ENCODE results near the gene TSPAN5.
"Not testable (repeated sequence)": the region's sequence is repeated elsewhere in the genome, so short reads cannot be mapped to it uniquely, and the experiment has no call there.

The TSPAN5 gene

DNA sequence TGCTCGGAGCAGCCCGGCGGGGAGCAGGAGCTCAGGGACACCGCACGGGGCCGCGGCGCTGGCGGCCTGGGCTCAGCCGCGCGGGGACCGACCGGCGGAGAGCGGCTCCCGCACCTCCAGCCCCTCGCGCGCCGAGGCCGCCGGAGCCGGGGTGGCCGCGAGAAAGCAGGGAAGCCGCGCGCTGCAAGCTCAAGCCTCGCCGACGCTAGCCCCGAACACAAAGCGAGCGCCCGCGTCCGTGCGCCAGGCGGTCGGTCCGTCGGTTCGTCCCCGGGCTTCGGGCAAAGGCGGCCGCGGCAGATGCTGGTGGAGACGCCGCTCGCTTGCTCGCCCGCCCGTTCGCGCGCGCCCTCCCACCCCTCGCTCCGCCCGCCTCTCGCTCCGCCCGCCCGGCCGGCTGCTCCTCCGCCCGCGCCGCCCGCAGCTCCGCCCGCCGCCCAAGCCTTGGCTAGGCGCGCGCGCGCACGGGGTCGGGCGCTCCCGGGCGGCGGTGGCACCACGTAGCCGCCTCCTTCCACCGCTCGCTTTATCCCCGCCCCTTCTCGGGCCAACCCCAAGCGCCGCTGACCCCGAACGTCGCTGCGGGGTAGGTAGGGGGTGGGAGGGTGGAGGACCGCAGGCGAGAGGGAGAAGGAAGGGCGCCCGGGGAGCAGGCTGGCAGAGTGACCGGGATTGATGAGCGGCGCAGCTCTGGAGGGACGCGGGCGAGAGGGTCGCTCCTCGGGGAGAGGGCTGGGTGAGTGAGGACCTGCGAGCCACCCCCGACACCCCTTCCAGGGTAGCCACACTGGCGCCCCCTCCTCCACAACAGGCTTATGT lies at the start of gene TSPAN5:
Gene TSPAN5 (minus strand): TSS at position 325 of the 819 bp plus-strand sequence.
- peaks cover 46% of the 10 kb centered on the region for H3K27me3 ChIP-seq (ENCODE audit: insufficient read depth, low read length)
- no peaks in the 10 kb centered on the region for H3K36me3 ChIP-seq (ENCODE audit: insufficient read depth, low read depth, low read length)
- peak within 1 kb of the TSS; percentile 95 for H3K4me3 ChIP-seq (ENCODE audit: low read length)
- peak within 1 kb of the TSS; percentile 81; the same call in 1 of the 2 replicates for H3K9ac ChIP-seq (ENCODE audit: low read depth, low read length)
- no peak within 1 kb of the TSS for H3K27ac ChIP-seq (ENCODE audit: low read length)
- peaks cover 37% of the 10 kb centered on the region; the same call in 1 of the 2 replicates for H3K4me1 ChIP-seq (ENCODE audit: insufficient read depth, low read length)
- no peaks in the 10 kb centered on the region for H3K9me3 ChIP-seq (ENCODE audit: insufficient read depth, low read depth, low read length)

DNA sequence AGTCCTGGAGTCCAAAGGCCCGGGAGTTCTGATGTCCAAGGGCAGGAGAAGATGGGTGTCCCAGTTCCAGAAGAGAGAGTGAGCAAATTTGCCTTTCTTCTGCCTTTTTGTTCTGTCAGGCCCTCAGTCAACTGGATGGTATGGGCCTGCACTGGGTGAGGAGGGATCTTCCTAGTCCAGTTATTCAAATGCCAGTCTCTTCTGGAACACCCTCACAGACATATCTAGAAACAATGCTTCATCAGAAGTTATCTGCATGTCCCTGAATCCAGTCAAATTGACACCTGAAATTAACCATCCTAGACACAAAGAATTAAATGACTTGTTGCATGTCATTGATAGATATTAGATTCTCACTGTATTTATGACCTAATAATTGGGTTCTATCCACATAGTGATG lies 48.5 kb upstream of the TSPAN5 start:
- no peaks in the 10 kb centered on the region for H3K4me1 ChIP-seq (ENCODE audit: insufficient read depth, low read length)
- H3K27me3 ChIP-seq (ENCODE audit: insufficient read depth, low read length) = no peaks in the 10 kb centered on the region
- no peaks in the 10 kb centered on the region for H3K36me3 ChIP-seq (ENCODE audit: insufficient read depth, low read depth, low read length)
- peaks cover 31% of the 10 kb centered on the region for H3K9me3 ChIP-seq (ENCODE audit: insufficient read depth, low read depth, low read length)
- H3K4me3 ChIP-seq (ENCODE audit: low read length) = no peak overlapping the region
- H3K27ac ChIP-seq (ENCODE audit: low read length) = no peak overlapping the region
- no peak overlapping the region for H3K9ac ChIP-seq (ENCODE audit: low read depth, low read length)

GRCh38 chr4:98706200-98706813 lies 47.9 kb upstream of the TSPAN5 start:
- no peak overlapping the region for H3K27ac ChIP-seq (ENCODE audit: low read length)
- H3K4me3 ChIP-seq (ENCODE audit: low read length) = no peak overlapping the region
- H3K27me3 ChIP-seq (ENCODE audit: insufficient read depth, low read length) = no peaks in the 10 kb centered on the region
- no peaks in the 10 kb centered on the region for H3K4me1 ChIP-seq (ENCODE audit: insufficient read depth, low read length)
- H3K9me3 ChIP-seq (ENCODE audit: insufficient read depth, low read depth, low read length) = peaks cover 31% of the 10 kb centered on the region
- no peaks in the 10 kb centered on the region for H3K36me3 ChIP-seq (ENCODE audit: insufficient read depth, low read depth, low read length)
- no peak overlapping the region for H3K9ac ChIP-seq (ENCODE audit: low read depth, low read length)

DNA sequence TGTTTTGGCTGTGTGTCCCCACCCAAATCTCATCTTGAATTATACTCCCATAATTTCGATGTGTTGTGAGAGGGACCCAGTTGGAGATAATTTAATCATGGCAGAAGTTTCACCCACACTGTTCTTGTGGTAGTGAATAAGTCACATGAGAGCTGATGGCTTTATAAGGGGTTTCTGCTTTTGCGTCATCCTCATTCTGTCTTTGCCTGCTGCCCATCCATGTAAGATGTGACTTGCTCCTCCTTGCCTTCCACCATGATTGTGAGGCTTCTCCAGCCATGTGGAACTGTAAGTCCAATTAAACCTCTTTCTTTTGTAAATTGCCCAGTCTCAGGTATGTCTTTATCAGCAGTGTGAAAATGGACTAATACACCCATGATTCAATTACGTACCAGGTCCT lies 47.2 kb upstream of the TSPAN5 start:
- peaks cover 31% of the 10 kb centered on the region for H3K9me3 ChIP-seq (ENCODE audit: insufficient read depth, low read depth, low read length)
- H3K36me3 ChIP-seq (ENCODE audit: insufficient read depth, low read depth, low read length); H3K27me3 ChIP-seq (ENCODE audit: insufficient read depth, low read length); H3K4me3 ChIP-seq (ENCODE audit: low read length); H3K27ac ChIP-seq (ENCODE audit: low read length); H3K9ac ChIP-seq (ENCODE audit: low read depth, low read length); H3K4me1 ChIP-seq (ENCODE audit: insufficient read depth, low read length): not testable (repeated sequence)

- Histone ChIP-seq H3K9ac (ENCODE audit: low read depth, low read length) (no peak overlapping the region), H3K36me3 (ENCODE audit: insufficient read depth, low read depth, low read length) (no peaks in the 10 kb centered on the region), H3K4me1 (ENCODE audit: insufficient read depth, low read length) (no peaks in the 10 kb centered on the region), H3K27me3 (ENCODE audit: insufficient read depth, low read length) (no peaks in the 10 kb centered on the region), H3K4me3 (ENCODE audit: low read length) (no peak overlapping the region), H3K27ac (ENCODE audit: low read length) (no peak overlapping the region), H3K9me3 (ENCODE audit: insufficient read depth, low read depth, low read length) (peaks cover 22% of the 10 kb centered on the region)
Observed at GRCh38 chr4:98700656-98701055, 42.2 kb upstream of the TSPAN5 start.

DNA sequence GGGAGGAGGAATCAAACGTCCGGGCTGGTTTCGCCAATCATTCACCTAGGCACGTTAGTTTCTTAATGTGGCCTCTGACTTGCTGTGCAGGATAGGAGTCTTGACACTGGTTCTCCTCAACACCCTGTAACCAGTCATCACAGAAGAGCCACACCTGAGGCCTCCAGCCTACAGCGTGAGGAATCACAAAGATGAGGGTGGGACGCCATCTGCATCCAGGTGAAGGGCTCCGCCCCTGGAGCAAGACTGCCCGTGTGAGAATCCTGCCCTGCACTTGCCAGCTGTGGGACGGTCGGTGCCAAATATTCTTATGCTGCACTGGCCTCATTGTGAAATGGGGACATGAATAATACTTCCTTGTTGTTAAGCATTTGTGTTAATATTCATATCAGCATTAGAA lies 35.7 kb upstream of the TSPAN5 start:
- Histone ChIP-seq H3K27me3 (ENCODE audit: insufficient read depth, low read length) (no peaks in the 10 kb centered on the region), H3K4me3 (ENCODE audit: low read length) (no peak overlapping the region), H3K36me3 (ENCODE audit: insufficient read depth, low read depth, low read length) (no peaks in the 10 kb centered on the region), H3K9me3 (ENCODE audit: insufficient read depth, low read depth, low read length) (no peaks in the 10 kb centered on the region; the same call in 1 of the 2 replicates), H3K9ac (ENCODE audit: low read depth, low read length) (no peak overlapping the region), H3K4me1 (ENCODE audit: insufficient read depth, low read length) (no peaks in the 10 kb centered on the region), H3K27ac (ENCODE audit: low read length) (no peak overlapping the region)

DNA sequence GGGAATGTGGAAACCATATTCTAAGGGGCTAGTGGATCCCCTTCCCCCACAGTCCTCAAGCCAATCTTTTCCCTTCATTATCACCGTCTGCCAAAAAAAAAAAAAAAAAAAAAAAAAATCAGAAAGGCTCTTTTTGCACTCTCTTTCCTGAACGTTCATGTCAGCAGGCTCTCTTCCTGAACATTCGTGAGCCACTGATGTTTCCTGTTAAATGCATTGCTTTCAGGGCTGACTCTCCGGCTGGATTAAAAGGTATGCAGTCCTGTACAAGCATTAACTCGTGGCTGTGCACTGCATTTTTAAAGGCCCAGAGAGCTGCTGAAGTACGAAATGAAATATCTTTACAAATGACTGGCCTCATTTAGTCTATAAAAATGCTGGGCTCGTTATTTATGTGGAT lies 34.0 kb upstream of the TSPAN5 start:
- H3K27ac ChIP-seq (ENCODE audit: low read length) = no peak overlapping the region
- no peaks in the 10 kb centered on the region for H3K4me1 ChIP-seq (ENCODE audit: insufficient read depth, low read length)
- H3K9ac ChIP-seq (ENCODE audit: low read depth, low read length) = no peak overlapping the region

GRCh38 chr4:98691588-98691987 lies 33.2 kb upstream of the TSPAN5 start:
- Histone ChIP-seq H3K27ac (ENCODE audit: low read length) (no peak overlapping the region), H3K9ac (ENCODE audit: low read depth, low read length) (no peak overlapping the region), H3K36me3 (ENCODE audit: insufficient read depth, low read depth, low read length) (no peaks in the 10 kb centered on the region), H3K4me1 (ENCODE audit: insufficient read depth, low read length) (no peaks in the 10 kb centered on the region), H3K9me3 (ENCODE audit: insufficient read depth, low read depth, low read length) (no peaks in the 10 kb centered on the region), H3K27me3 (ENCODE audit: insufficient read depth, low read length) (no peaks in the 10 kb centered on the region), H3K4me3 (ENCODE audit: low read length) (no peak overlapping the region)

More for the DNA sequence above, 34.0 kb upstream of the TSPAN5 start:
- no peaks in the 10 kb centered on the region for H3K36me3 ChIP-seq (ENCODE audit: insufficient read depth, low read depth, low read length)
- no peaks in the 10 kb centered on the region; the same call in 1 of the 2 replicates for H3K9me3 ChIP-seq (ENCODE audit: insufficient read depth, low read depth, low read length)
- H3K27me3 ChIP-seq (ENCODE audit: insufficient read depth, low read length) = no peaks in the 10 kb centered on the region
- no peak overlapping the region for H3K4me3 ChIP-seq (ENCODE audit: low read length)

DNA sequence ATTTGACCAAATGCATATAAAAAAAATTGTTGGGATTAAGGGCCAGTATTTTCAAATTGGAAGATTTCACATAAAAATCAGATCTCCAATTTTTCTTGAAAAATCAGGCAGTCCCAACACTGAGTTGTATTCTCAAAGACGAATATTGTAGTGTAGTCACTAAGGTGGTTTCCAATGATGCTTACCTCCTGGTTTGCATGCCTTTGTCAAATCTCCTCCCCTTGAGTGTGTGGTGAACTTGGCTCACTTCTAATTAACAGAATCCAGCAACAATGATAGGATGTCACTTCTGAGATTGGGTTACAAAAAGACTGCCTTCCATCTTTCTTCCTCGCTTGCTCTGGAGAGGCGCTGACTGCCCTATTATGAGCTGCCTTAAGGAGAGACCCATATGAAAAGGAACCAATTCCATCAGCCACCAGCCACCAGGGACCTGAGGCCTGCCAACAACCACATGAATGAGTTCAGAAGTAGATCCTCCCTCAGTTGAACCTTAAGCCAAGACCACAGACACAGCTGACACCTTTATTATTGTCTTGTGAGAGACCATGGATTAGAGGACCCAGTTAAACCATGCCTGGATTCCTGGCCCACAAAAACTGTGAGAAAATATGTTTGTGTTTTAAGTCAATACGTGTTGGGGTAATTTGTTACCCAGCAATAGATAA lies 31.2 kb upstream of the TSPAN5 start:
- Histone ChIP-seq H3K4me1 (ENCODE audit: insufficient read depth, low read length) (peaks cover 5% of the 10 kb centered on the region; the same call in 1 of the 2 replicates), H3K36me3 (ENCODE audit: insufficient read depth, low read depth, low read length) (no peaks in the 10 kb centered on the region), H3K4me3 (ENCODE audit: low read length) (no peak overlapping the region), H3K9ac (ENCODE audit: low read depth, low read length) (no peak overlapping the region), H3K27me3 (ENCODE audit: insufficient read depth, low read length) (no peaks in the 10 kb centered on the region), H3K27ac (ENCODE audit: low read length) (no peak overlapping the region), H3K9me3 (ENCODE audit: insufficient read depth, low read depth, low read length) (no peaks in the 10 kb centered on the region)

DNA sequence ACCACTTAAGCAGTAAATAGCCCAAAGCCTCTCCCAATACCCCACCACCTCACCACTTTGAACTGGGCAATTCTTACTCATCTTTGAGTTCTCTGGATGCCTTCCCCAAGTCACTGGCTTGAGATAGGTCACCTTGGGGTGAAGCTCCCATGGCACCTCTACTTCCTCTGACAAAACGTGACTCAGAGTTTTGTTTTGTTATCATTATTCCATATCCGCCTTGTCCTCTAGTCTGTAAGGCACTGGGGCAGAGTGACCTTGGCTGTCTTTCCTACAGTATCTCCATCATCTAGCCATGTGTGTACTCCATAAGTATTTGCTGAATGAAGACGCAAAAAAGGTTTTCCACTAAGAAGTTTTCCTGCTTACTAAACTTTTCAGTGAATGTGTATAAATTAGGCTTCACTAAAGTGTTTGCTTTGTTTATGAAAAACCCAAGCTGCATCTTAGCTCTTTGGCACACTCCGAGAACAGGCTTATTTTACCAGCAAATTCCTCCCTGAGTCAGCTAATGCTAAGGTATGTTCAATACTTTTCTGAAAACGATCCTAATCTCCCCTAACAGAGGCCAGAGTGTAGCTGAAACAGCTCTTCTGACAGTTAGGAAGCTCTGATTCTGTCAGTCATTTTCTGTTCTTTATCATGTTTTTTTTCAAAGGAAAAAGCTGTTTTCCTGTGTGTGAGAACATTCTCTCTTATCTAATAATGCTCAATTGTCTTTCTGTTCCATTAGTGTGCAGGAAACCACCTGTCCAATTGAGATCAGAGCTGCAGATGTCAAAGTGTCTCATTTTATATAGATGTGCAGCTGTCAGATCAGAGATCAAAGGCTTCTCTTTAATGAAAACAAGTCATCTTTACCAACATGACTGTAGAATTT lies 30.2 kb upstream of the TSPAN5 start:
- peaks cover 5% of the 10 kb centered on the region; the same call in 1 of the 2 replicates for H3K4me1 ChIP-seq (ENCODE audit: insufficient read depth, low read length)
- H3K4me3 ChIP-seq (ENCODE audit: low read length) = no peak overlapping the region
- no peak overlapping the region for H3K9ac ChIP-seq (ENCODE audit: low read depth, low read length)
- H3K36me3 ChIP-seq (ENCODE audit: insufficient read depth, low read depth, low read length) = no peaks in the 10 kb centered on the region
- no peaks in the 10 kb centered on the region for H3K27me3 ChIP-seq (ENCODE audit: insufficient read depth, low read length)
- H3K27ac ChIP-seq (ENCODE audit: low read length) = no peak overlapping the region
- H3K9me3 ChIP-seq (ENCODE audit: insufficient read depth, low read depth, low read length) = no peaks in the 10 kb centered on the region

DNA sequence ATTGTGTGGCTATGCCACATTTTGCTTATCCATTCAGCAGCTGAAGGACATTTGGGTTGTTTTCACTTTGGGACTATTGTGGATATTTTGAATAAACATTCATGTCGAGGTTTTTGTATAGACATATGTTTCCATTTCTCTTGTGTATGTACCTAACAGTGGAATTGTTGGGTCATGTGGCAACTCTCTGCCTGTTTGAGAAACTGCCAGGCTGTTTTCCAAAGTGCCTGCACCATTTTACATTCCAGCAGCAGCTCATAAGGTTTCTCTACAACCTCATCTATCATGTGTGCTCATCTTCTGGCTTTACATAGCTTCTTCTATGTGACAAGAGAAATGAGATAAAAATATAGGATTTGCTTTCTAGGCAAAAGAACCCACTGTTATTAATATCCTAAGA lies 29.5 kb upstream of the TSPAN5 start:
- H3K27me3 ChIP-seq (ENCODE audit: insufficient read depth, low read length) = no peaks in the 10 kb centered on the region
- H3K27ac ChIP-seq (ENCODE audit: low read length) = no peak overlapping the region
- peaks cover 5% of the 10 kb centered on the region; the same call in 1 of the 2 replicates for H3K4me1 ChIP-seq (ENCODE audit: insufficient read depth, low read length)
- H3K9me3 ChIP-seq (ENCODE audit: insufficient read depth, low read depth, low read length) = no peaks in the 10 kb centered on the region
- no peaks in the 10 kb centered on the region for H3K36me3 ChIP-seq (ENCODE audit: insufficient read depth, low read depth, low read length)
- no peak overlapping the region for H3K9ac ChIP-seq (ENCODE audit: low read depth, low read length)
- H3K4me3 ChIP-seq (ENCODE audit: low read length) = no peak overlapping the region
